ENCODE results near the gene COL12A1.
A peak's percentile ranks its signal among the peaks of the same experiment; 100 is the strongest.
"Not testable (repeated sequence)": the region's sequence is repeated elsewhere in the genome, so short reads cannot be mapped to it uniquely, and the experiment has no call there.

Gene COL12A1

DNA sequence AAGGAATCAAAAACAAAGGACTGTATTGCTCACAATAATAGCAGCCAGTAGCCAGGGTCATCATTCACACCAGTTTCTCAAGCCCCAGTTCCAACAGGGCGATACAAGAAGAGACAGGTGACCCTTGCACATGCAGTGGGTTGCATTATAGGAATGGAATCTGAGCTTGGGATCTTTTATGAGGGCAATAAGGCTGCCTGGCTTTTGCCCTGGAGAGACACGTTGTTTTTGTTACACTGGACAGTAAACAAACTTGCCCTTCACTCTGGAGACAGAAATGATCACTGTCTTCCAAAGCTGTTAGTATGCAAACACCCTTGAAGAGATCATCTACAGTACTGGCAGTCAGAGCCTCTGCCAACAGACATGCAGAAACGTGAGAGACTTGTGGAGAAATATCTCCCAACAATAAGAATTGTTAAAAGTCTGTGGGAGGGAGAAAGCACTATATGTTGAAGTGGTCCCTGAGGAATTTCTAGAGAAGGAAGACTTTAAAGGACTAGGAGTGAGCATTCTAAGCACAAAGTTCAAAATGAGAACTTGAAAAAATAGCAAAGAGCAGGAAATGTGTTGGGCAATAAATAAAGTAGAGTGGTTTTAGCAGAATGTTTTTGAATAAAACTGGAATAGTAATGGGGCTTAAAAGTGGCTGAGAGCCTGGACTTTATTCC is 6.2 kb upstream of the COL12A1 start:
- DNase-seq: no peak

GRCh38 chr6:75210885-75211739 is 5.3 kb upstream of the COL12A1 start:
- peak; percentile 64 for DNase-seq

GRCh38 chr6:75209184-75209723 is 3.4 kb upstream of the COL12A1 start:
- DNase-seq: no peak

DNA sequence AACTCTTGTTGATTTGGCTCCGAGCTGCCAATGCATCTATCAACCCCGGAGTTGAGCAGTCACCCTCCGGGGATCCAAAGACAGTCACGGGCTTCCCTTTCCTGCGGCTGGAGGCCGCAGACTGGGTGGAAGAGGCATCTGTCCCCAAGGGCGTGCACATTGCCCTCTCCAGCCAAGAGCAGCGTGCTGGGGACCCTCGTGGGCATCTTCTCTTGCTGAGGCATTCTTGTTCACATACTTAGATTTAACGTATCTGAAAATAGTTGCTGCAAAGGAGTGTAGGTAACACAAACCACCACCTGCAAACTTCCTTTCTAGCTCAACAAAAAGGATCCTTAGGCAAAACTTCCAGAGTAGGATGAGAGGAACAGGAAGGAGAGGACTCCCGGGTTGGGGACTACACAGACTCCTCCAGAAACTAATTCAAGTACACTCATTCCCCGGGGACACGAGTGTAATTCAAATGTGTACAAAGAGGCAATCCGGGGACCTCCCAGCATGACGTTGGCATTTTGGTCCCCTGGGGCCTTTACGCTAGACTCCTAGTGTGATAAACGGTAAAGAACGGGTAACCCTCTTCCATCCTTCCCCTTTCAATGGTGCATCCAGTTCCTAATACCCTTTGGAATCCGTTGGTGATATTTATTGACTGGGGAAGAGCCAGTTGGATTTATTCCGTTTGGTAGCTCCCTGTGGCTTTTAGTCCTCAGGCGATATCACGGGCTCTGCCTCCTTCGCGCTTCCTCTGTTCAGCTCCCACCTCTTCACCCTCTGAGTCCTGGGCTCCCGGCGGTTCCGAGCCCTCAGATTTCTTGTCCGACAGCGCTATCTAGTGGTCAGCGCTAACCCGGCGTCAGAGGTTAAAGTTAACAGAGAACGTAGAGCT is 2.7 kb upstream of the COL12A1 start:
- DNase-seq: peak; percentile 82

DNA sequence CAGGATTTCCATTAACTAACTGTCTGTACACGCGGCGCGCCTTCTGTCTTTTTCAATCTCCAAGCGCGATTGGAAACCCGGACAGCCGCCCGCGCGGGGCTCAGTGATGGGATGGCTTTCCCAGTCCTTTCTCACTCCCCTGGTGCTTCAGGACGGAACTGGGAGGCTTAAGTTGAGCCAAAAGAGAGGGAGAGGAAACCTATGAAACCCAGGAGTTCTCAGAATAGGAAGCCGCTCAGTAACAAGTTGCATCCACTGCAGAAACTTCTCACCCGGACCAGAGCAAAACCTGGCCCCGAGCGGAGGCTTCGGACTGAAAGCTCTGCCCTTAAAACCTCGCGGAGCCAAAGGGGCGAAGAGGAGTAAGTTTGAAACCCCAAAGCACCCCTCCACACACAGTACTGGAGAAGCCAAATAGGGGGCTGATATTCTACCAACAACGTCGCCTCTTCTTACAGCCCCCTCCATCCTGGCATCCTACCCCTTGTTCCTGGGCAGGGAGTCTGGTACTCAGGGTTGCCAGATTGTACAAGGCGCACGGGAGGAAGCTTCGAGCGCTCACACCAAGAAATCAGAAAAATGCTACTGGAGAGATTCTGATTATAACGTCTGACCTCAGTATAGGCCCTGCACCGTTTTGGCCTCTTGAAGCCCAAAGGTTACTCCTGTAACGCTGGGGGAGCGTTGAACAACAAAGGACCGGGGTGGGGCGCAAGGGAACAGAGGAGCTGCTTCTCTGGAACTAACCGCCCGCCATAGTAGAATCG is 906 bp upstream of the COL12A1 start:
- no peak for DNase-seq

DNA sequence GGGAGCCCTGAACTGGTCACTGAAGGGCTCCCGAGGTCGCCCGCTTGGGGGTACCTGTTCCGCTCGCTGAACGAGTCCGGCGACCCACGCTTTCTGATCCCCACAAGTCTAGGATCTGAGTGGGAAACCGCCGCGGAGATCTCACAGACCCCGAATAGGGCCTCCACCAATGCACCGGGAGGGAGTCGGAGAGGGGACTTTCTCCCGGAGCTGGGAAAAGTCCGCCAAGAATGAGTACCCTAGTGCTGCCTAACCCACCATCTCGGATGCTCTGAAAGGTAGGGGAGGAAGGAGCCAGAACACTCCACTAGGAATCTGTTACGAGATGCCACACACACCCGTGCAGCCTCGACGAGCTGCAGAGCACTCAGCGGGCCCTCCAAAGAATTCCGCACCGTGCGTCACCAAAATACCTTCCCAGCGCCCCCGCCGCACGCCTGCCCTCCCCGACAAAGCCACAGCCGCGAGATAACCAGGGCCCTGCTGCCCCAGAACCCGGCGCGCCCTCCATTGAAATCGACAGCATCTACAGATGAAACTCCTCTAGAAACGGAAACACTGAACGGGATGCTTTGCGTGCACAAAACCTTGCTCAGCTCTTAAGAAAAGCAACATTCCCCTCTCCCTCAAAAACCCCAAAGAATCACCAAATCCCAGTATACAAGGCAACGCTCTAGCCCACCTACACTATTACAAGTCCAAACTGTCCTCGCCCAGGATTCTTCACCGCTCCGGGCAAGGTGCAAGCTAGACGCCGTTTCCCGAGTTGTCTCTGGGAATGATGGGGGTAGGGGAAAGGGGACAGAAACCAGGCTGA is 686 bp downstream of the COL12A1 start:
- DNase-seq: no peak

- DNase-seq: peak; percentile 59
Measured at GRCh38 chr6:75204217-75204958, 1.5 kb downstream of the COL12A1 start.

DNA sequence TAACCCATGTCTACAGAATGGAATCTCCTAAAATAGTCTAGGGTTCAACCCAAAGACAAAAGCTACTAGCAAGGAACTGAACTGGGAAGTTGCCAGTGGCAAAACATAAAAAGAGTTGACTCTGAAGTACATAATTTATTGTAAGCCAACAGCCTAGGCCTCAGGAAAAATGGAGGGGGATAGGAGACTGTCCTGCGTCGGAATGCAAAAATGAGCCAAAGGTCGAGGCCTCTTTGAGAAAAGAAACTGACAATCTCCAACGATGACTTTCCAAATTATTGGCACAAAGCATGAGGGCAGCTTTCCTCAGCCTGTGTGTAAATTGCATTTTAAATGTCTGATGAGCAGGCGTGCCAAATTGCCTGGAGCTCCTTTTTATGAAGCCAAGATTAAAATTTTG is 2.1 kb downstream of the COL12A1 start:
- no peak for DNase-seq

DNA sequence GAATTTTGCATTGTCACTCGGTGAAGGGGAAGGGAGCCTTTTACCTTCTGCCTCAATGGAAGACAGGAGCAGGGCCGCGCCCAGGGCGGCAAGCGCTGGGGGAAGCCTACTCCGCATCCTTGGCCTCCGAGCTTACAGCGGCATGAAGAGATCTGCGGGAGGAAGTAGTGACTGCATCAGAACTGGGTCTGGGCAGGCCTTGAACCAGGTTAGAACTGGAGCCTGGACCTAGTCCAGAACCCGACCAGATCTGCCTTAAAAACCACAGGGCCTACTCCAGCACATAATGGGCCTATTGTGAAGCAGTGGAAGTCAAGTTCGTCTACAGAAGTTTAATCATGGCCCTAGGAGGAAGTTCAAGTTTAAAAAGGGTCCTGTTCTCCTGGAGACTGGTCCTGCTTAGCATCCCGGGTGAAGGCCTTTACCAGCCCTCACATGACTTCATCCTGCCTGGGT is 3.1 kb downstream of the COL12A1 start:
- no peak for DNase-seq

- no peak for DNase-seq
Measured at GRCh38 chr6:75201901-75202672, 3.8 kb downstream of the COL12A1 start.

- no peak for DNase-seq
Measured at GRCh38 chr6:75201021-75201420, 4.8 kb downstream of the COL12A1 start.

GRCh38 chr6:75199889-75200288 is 6.0 kb downstream of the COL12A1 start:
- no peak for DNase-seq

- DNase-seq: no peak
Measured at GRCh38 chr6:75196081-75196687, 9.7 kb downstream of the COL12A1 start.

DNA sequence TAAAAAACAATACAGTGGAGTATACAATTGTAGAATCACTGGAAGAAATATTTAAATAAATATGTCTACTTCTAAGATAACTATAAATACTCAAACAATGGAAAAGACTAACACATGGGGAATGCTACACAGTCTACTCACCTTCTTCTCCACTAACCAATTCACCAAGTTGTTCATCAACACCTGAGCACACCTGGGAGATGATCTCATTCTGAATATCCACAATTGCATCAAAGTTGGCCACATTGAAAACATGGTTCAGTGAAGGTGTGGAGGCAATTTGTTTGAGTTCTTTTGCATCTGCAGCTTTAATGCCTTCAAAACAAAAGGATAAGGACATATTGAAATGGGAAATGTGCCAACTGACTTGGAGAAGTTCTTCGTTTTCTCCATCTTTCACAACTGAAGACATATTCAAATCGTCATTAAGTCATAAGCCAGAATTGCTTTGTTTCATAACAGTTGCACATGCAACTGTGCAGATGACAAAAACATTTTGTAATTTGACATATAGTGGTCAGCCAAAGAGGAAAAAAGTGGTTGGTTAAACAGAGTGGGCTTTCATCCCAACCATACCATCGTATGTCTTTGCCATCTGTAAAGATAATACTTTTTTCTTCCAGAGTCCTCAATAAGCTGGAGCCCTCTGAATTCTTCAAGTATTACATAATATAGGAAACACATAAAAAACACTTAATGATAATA is 17.5 kb downstream of the COL12A1 start:
- no peak for DNase-seq

DNA sequence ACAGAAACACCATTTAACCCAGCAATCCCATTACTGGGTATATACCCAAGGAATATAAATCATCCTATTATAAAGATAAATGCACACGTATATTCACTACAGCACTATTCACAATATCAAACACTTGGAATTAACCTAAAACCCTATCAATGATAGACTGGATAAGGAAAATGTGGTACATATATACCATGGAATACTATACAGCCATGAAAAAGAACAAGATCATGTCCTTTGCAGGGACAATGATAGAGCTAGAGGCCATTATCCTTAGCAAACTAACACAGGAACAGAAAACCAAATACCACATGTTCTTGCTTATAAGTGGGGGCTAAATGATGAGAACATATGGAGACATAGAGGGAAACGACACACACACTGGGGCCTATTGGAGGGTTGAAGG is 19.3 kb downstream of the COL12A1 start:
- DNase-seq: not testable (repeated sequence)

DNA sequence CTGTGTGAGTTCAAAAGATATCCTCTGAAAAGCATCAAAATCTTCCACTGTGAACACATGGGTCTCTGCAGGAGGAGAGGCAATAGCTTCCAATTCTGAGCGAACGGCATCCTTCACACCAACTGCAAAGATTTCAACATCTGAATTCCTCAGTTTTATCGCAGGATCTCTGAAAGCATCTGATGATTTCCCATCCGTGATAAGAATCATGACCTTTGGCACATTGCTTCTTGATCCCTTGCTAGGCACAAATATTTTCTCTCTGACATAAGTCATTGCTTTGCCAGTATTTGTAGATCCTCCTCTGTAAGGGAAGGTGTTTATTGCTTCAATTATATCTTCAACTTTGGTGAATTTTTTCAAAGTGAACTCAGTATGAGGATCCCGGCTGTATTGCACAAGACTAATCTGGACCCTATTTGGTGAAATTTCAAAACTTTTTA is 22.7 kb downstream of the COL12A1 start:
- DNase-seq: no peak

DNA sequence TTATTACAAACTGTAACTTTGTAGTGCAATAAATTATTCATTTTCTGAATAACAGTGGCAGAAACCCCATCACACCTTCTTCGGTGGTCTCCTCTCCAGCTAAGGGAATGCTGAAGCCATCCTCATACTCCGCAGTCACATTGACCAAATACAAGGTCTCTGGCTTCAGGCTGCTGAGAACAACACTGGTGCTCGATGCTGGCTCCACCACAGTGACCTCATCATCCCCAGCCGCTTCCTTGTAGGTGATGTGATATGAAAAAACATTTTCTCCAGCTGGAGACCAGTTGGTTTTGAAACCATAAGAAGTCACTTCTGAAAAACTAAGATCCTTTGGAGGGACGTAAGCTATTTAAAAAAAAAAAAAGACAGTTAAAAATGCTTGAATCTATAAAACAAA is 25.0 kb downstream of the COL12A1 start:
- no peak for DNase-seq

DNA sequence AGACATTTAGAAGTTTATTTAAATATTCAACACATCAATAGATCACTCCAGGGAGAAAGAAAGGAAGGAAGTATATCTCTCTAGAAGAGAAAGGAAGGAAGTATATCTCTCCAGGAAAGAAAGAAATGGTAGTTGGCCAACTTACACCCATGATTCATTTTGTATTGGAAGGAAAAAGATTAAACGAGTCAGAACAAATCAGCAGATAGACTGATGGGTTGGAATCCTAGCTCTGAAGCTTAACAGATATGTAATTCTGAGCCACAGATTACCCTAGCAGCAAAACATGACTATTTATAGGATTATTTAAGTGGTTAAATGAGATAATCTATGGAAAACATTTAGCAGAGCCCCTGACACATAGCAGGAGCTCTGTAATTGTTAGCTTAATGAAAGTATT is 27.1 kb downstream of the COL12A1 start:
- DNase-seq: no peak
